ENCODE measurements around the gene TOR4A. TPM values are rescaled to one million over a fixed set of nuclear protein-coding genes. Genes with fewer than 3 reads are reported as not detected.
A peak's percentile ranks its signal among the peaks of the same experiment; 100 is the strongest.
"Not testable (repeated sequence)": the region's sequence is repeated elsewhere in the genome, so short reads cannot be mapped to it uniquely, and the experiment has no call there.

TOR4A gene
- total RNA-seq, 1 experiment from 2014 or later, result 0.37 TPM

DNA sequence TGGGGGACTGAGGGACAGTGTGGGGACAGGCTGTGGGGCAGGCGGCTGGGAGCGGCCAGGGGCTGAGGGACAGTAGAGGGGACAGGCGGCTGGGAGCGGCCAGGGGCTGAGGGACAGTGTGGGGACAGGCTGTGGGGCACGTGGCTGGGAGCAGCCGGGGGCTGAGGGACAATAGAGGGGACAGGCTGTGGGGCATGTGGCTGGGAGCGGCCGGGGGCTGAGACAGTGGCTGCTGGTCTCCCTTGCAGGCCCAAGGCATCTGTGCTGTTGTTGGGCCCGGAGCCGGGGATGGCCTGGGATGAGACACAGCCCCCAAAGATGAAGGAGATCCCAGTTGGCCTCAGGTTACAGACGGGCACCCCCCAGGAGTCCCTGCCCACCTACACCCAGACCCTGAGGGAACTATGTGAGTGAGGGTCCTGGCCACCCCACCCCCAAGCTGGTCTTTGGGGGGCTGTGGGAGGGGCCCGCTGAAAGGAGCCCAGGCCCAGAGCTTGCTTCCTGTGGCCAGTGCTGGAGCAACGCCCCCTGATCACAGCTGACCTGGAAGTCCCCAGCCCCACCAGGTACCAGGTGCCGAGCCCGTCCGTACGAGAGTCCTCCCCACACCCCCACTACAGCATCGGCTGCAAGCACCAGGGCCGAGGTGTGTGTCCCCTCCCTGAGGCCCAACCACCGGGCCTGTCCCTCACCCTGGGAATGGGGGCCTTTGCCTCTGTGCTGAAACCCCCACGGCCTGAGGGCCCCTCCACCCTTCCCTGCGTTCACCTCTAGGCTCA lies 25.8 kb upstream of the TOR4A start:
- DNase-seq (ENCODE audit: low spot score), result no peak

- no peak for DNase-seq (ENCODE audit: low spot score)
Observed at GRCh38 chr9:137252555-137253506, 24.7 kb upstream of the TOR4A start.

DNA sequence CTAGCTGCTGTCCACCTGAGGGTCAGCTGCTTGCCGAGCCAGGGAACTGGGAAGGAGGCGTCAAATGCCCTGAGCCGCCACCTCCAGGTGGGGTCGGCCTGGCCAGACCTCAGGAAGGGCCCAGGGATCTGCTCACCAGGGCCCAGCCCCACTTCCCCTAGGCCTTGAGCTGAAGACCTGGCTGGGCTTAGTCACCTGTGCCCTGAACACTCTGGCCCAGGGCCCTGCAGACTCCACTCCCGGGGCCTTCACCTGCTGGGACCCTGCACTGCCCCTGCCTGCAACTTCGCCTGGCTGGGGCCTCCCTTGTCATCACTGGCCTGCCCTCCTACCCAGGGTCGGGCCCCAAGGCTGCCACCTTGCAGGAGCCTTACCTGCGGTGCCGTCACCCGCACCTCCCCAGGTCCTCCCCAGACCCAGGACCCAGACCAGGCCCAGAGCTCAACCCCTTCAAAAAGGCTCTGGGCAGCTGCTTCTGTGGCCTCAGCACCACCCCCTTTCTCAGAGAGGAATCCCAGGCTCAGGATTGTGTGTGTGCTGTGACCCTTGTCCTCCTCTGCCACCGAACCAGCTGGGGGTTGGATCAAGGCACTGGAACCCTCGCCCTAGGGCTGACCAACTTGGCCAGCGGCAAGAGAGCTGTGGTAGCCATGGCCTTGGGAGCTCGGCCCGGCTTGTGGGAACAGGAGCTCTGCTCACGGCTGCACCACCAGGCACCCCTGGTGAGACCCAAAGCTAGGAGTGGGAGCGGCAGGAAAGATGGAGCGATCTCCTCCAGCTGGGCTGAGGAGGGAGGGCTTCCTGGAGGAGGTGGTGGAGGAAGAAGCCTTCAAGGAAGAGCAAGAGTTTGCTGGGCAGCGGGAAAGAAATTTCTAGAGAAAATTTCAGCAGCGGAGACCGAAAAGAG lies 23.6 kb upstream of the TOR4A start:
- DNase-seq (ENCODE audit: low spot score), result no peak

DNA sequence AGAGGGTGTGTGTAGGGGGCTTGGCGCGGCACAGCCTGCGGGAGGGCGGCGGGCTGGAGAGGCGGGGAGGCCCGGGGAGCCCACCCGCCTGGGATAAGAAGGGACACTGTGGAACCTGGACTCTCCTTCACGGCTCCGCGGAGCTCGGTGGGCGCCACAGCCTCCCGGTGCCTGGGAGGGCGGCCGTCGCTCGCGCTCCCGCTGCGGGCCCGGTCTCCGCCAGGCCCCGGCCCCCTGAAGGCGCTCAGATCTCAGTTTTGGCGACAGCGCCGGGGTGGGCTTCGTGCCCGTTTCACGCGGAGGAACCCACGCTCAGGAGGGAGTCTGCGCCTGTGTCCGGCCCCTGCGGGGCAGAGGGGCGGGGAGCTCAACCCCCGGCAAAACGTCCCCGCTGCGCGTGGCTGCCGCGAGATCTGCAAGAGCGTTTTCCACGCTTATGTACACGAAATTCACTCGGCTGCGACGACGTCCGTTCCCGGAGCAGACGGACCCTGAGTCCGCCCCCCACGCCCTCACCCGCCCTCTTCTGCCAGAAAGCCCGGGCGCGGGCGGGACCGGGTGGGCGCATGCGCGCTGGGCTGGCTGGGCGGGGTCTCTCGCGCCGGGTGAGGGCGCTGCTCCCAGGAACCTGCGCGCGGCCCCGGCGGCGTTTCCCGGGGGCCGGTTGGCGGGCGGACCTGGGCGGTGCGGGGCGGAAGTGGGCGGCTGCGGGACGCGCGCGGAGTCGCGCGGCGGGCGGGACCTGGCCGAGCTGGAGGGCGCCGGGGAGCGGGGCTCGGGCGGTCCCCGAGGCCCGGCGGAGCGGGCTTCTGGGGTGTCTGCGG lies 22.7 kb upstream of the TOR4A start, which contains the start of gene NELFB:
Gene NELFB, plus strand, starts transcription at position 704 of the 824 bp plus-strand sequence.
- DNase-seq (ENCODE audit: low spot score), result peak; percentile 61

DNA sequence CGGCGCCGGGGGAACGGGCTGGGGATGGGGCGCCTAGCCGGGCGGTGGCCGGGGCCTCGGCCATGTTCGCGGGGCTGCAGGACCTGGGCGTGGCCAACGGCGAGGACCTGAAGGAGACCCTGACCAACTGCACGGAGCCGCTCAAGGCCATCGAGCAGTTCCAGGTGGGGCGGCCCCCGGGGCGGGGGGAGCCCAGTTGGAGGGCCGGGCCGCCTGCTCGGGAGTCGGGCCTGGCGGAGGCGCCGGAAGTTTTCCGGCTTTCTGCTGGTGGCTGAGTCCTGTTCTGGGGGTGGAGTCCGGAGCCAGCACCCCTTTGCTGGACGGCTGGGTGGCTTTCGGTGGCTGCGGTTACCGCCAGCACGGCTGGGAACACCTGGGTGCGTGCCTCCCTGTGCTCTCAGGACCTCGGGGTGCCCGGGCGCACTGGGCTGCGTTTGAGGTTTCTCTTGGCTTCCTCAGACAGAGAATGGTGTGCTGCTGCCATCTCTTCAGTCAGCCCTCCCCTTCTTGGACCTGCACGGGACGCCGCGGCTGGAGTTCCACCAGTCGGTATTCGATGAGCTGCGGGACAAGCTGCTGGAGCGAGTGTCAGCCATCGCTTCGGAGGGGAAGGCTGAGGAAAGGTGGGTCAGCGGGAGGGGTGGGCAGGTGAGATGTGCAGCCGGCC lies 21.9 kb upstream of the TOR4A start:
- no peak for DNase-seq (ENCODE audit: low spot score)

DNA sequence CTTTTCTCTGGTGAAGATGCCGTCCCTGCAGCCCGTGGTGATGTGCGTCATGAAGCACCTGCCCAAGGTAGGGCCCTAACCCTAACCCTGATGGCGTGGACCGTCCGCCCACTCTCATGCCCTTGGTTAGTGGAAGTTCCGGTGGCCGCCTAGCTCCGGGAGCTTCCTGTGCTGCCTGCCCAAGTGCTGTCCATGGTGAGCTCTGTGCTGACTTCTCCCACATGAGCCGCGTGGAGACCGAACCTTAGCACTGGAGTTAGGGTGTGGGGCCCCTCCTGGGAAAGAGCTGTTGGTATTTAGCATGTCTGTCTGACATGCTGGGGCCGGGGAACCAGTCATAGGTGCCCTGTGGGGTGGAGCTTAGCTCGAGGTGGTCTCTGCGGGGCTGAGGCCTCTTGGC lies 21.2 kb upstream of the TOR4A start:
- no peak for DNase-seq (ENCODE audit: low spot score)

DNA sequence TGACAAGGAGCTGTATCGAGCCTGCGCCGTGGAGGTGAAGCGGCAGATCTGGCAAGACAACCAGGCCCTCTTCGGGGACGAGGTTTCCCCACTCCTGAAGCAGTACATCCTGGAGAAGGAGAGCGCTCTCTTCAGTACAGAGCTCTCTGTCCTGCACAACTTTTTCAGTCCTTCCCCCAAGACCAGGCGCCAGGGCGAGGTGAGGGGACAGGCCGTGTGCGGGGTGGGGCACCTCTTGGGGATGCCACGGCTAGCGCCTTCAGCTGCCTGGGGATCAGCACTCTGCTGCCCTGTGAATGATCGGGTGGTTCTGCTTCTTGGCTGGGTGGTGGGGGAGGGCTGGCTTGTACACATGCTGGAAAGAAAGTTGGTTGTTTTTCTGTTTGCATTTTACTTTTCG lies 20.7 kb upstream of the TOR4A start:
- DNase-seq (ENCODE audit: low spot score), result no peak

DNA sequence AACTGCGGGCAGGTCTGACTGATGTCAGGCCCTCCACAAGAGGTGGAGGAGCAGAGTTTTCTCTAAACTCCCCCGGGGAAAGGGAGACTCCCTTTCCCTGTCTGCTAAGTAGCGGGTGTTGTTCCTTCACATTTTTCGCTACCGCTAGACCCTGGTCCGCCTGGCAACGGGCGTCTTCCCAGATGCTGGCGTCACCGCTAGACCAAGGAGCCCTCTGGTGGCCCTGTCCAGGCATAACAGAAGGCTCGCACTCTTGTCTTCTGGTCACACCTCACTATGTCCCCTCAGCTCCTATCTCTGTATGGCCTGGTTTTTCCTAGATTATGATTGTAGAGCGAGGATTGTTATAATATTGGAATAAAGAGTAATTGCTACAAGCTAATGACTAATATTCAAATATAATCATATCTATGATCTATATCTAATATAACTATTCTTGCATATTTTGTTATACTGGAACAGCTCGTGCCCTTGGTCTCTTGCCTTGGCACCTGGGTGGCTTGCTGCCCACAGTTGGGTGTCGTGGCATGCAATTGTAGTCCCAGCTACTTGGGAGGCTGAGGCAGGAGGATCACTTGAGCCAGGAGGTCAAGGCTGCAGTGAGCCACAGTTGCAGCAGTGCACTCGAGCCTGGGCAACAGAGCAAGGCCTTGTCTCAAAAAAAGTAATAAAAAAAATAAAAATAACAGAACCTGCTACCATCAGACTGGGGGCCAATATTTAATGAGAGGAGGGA lies 15.2 kb upstream of the TOR4A start:
- DNase-seq (ENCODE audit: low spot score), result not testable (repeated sequence)

DNA sequence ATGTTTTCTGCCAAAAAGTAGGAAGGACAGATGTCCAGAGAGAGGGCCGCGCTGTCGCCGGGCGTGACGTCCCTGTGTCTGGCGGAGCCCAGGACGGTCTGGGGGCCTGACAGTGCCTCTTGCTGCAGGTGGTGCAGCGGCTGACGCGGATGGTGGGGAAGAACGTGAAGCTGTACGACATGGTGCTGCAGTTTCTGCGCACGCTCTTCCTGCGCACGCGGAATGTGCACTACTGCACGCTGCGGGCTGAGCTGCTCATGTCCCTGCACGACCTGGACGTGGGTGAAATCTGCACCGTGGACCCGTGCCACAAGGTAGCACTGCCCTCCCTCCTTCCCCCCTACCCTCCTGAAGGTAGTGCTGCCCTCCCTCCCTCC lies 14.6 kb upstream of the TOR4A start:
- no peak for DNase-seq (ENCODE audit: low spot score)

GRCh38 chr9:137263506-137263905 lies 14.0 kb upstream of the TOR4A start:
- no peak for DNase-seq (ENCODE audit: low spot score)

DNA sequence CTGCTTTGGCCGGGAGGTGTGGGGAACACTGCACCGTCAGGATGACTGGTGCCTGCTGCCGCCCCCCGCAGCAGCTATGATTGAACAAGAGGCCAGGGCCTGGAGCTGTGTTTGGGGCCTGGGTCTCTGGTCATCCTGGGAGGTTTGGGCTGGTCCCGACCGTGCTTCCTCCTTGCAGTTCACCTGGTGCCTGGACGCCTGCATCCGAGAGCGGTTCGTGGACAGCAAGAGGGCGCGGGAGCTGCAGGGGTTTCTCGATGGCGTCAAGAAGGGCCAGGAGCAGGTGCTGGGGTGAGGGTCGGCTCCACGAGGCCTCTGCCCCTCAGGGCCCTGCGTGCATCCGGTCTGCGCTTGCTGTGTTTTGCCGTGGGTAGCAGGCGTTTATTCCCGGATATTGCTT lies 13.5 kb upstream of the TOR4A start:
- DNase-seq (ENCODE audit: low spot score), result no peak

DNA sequence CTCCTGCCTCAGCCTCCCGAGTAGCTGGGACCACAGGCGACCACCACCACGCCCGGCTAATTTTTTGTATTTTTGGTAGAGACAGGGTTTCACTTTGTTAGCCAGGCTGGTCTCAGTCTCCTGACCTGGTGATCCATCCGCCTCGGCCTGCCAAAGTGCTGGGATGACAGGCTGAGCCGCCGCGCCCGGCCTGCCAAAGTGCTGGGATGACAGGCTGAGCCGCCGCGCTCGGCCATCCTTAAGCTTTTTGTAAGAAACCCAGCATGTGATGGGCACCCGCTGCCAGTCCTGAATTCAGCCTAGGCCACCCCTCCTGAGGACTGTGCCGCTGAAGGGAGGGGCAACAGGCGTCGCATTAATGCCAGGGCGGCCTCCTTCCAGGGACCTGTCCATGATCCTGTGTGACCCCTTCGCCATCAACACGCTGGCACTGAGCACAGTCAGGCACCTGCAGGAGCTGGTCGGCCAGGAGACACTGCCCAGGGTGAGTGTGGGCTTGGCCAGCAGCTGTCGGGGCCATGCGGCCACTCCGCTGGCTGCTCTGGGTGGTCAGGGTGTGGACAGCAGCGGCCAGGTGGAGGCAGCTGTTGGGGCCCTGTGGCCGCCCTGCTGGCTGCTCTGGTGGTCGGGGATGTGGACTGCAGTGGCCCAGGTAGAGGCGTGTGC lies 11.9 kb upstream of the TOR4A start:
- DNase-seq (ENCODE audit: low spot score), result no peak

DNA sequence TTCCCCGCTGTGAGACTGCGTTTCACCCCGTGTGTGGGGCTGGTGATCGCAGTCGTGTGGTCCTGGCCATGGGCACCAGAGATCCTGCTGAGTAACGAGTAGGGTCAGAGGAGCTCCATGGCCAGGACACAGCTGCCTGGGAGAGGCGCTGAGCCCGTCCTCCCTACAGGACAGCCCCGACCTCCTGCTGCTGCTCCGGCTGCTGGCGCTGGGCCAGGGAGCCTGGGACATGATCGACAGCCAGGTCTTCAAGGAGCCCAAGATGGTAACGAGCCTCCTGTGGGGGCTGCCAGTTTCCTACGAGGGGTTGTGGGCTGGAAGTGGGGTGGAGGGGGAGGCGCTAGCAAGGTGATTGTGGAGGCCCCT lies 11.4 kb upstream of the TOR4A start:
- no peak for DNase-seq (ENCODE audit: low spot score)

- DNase-seq (ENCODE audit: low spot score), result no peak
Observed at GRCh38 chr9:137266585-137267453, 10.7 kb upstream of the TOR4A start.

DNA sequence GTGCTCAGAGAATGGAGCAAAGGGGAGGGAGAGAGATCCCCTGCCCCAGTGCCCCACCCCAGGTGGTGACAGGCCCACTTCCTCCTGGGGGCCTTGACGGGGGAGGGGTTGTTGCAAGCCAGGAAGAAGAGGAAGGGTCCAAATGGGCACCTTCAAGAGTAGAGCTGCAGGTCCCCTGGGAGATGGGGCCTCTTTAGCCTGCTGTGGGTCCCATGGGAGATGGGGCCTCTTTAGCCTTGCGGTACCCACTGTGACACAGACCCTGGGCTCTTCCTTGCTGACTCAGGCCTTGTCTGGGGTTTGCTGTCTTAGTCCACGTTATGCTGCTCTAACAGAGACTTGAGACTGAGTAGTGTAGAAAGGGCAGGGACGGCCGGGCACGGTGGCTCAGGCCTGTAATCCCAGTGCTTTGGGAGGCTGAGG lies 9.6 kb upstream of the TOR4A start:
- DNase-seq (ENCODE audit: low spot score), result no peak

GRCh38 chr9:137268538-137269201 lies 8.9 kb upstream of the TOR4A start:
- DNase-seq (ENCODE audit: low spot score), result no peak

- DNase-seq (ENCODE audit: low spot score), result peak; percentile 69
Observed at GRCh38 chr9:137269231-137269772, 8.2 kb upstream of the TOR4A start.

All from H4 (cell line).